ENCODE data around the gene UFSP2.

The UFSP2 gene

GRCh38 chr4:185464183-185464582 is 38.4 kb upstream of the UFSP2 start:
- Histone ChIP-seq H2BK120ac (ENCODE audit: low read depth, low read length) (no peak overlapping the region), H3K27me3 (ENCODE audit: insufficient read depth, low read length, poor library complexity) (no peaks in the 10 kb centered on the region), H3K27ac (ENCODE audit: low read depth, low read length) (no peak overlapping the region), H3K9ac (ENCODE audit: low read length) (no peak overlapping the region), H3K79me2 (ENCODE audit: control insufficient read depth, insufficient read depth, low read length) (no peaks in the 10 kb centered on the region), H4K5ac (ENCODE audit: low read length) (no peak overlapping the region), H3K4me3 (ENCODE audit: low read length) (no peak overlapping the region), H3K36me3 (ENCODE audit: control insufficient read depth, insufficient read depth, low read length) (no peaks in the 10 kb centered on the region), H3K23ac (ENCODE audit: low read length) (no peak overlapping the region), H2BK5ac (ENCODE audit: low read length) (peak overlapping the region; percentile 34), H3K4me1 (ENCODE audit: control insufficient read depth, low read depth, low read length) (peaks cover 4% of the 10 kb centered on the region), H2BK15ac (replicated peaks; ENCODE audit: low read depth) (no peak overlapping the region), H4K8ac (ENCODE audit: low read depth, low read length) (no peak overlapping the region), H3K56ac (ENCODE audit: low read length) (no peak overlapping the region), H3K4me2 (ENCODE audit: low read length) (no peak overlapping the region), H3K18ac (ENCODE audit: low read length) (no peak overlapping the region), H3K79me1 (ENCODE audit: low read length) (no peaks in the 10 kb centered on the region), H2AK5ac (ENCODE audit: low read length) (no peak overlapping the region), H3K4ac (ENCODE audit: low read depth, low read length) (no peak overlapping the region)
- no CpG with 5 or more reads among the region's 6 CpGs for WGBS (ENCODE audit: extremely low coverage, insufficient coverage, low lambda C conversion rate)
- peak; percentile 67 for DNase-seq

GRCh38 chr4:185463541-185463940 is 37.8 kb upstream of the UFSP2 start:
- no CpG with 5 or more reads among the region's 6 CpGs for WGBS (ENCODE audit: extremely low coverage, insufficient coverage, low lambda C conversion rate)

GRCh38 chr4:185461565-185461964 is 35.8 kb upstream of the UFSP2 start:
- Histone ChIP-seq H2BK120ac (ENCODE audit: low read depth, low read length) (no peak overlapping the region), H3K56ac (ENCODE audit: low read length) (no peak overlapping the region), H3K4ac (ENCODE audit: low read depth, low read length) (no peak overlapping the region), H4K8ac (ENCODE audit: low read depth, low read length) (no peak overlapping the region), H2BK15ac (replicated peaks; ENCODE audit: low read depth) (no peak overlapping the region), H2BK5ac (ENCODE audit: low read length) (no peak overlapping the region), H4K5ac (ENCODE audit: low read length) (no peak overlapping the region), H3K4me3 (ENCODE audit: low read length) (no peak overlapping the region), H3K23ac (ENCODE audit: low read length) (no peak overlapping the region), H3K4me2 (ENCODE audit: low read length) (no peak overlapping the region), H3K79me2 (ENCODE audit: control insufficient read depth, insufficient read depth, low read length) (no peaks in the 10 kb centered on the region), H3K79me1 (ENCODE audit: low read length) (no peaks in the 10 kb centered on the region), H3K18ac (ENCODE audit: low read length) (no peak overlapping the region), H3K27ac (ENCODE audit: low read depth, low read length) (no peak overlapping the region), H3K9ac (ENCODE audit: low read length) (no peak overlapping the region), H3K36me3 (ENCODE audit: control insufficient read depth, insufficient read depth, low read length) (no peaks in the 10 kb centered on the region), H2AK5ac (ENCODE audit: low read length) (no peak overlapping the region), H3K4me1 (ENCODE audit: control insufficient read depth, low read depth, low read length) (peaks cover 4% of the 10 kb centered on the region), H3K27me3 (ENCODE audit: insufficient read depth, low read length, poor library complexity) (no peaks in the 10 kb centered on the region)
- DNase-seq = no peak
- no CpG with 5 or more reads among the region's 8 CpGs for WGBS (ENCODE audit: extremely low coverage, insufficient coverage, low lambda C conversion rate)

More at GRCh38 chr4:185463541-185463940, 37.8 kb upstream of the UFSP2 start:
- H3K18ac ChIP-seq (ENCODE audit: low read length) = no peak overlapping the region
- no peak overlapping the region for H3K27ac ChIP-seq (ENCODE audit: low read depth, low read length)
- H2BK5ac ChIP-seq (ENCODE audit: low read length) = no peak overlapping the region
- no peak for DNase-seq
- H4K8ac ChIP-seq (ENCODE audit: low read depth, low read length) = no peak overlapping the region
- H3K4me3 ChIP-seq (ENCODE audit: low read length) = no peak overlapping the region
- no peak overlapping the region for H3K4me2 ChIP-seq (ENCODE audit: low read length)
- no peak overlapping the region for H4K5ac ChIP-seq (ENCODE audit: low read length)
- peaks cover 4% of the 10 kb centered on the region for H3K4me1 ChIP-seq (ENCODE audit: control insufficient read depth, low read depth, low read length)
- no peaks in the 10 kb centered on the region for H3K79me2 ChIP-seq (ENCODE audit: control insufficient read depth, insufficient read depth, low read length)
- no peak overlapping the region for H3K4ac ChIP-seq (ENCODE audit: low read depth, low read length)
- no peaks in the 10 kb centered on the region for H3K27me3 ChIP-seq (ENCODE audit: insufficient read depth, low read length, poor library complexity)
- no peak overlapping the region for H3K9ac ChIP-seq (ENCODE audit: low read length)
- H3K23ac ChIP-seq (ENCODE audit: low read length) = no peak overlapping the region
- no peak overlapping the region for H3K56ac ChIP-seq (ENCODE audit: low read length)
- H2BK15ac ChIP-seq (replicated peaks; ENCODE audit: low read depth) = no peak overlapping the region
- H2AK5ac ChIP-seq (ENCODE audit: low read length) = no peak overlapping the region
- no peaks in the 10 kb centered on the region for H3K79me1 ChIP-seq (ENCODE audit: low read length)
- H2BK120ac ChIP-seq (ENCODE audit: low read depth, low read length) = no peak overlapping the region
- no peaks in the 10 kb centered on the region for H3K36me3 ChIP-seq (ENCODE audit: control insufficient read depth, insufficient read depth, low read length)

DNA sequence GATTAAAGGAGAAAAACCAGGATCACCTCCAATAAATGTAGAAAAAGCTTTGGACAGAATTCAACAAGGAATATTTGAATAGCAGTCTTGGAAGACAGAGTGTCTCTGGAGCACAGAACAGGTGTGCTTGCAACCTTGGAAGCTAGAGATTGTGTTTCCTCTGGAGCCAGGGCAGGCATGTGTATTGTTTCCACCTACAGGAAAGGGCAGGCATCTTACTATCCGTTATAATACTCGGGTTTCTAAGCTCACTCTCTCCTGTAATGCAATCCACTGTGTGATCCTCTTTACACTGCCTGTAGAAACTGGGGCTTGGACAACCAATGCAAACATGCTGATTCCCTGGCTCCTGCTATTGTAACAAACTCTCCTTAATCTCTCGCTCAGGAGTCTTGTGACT is 31.4 kb upstream of the UFSP2 start:
- Histone ChIP-seq H3K4me1 (ENCODE audit: control insufficient read depth, low read depth, low read length) (no peaks in the 10 kb centered on the region), H3K36me3 (ENCODE audit: control insufficient read depth, insufficient read depth, low read length) (no peaks in the 10 kb centered on the region), H2BK5ac (ENCODE audit: low read length) (no peak overlapping the region), H3K27me3 (ENCODE audit: insufficient read depth, low read length, poor library complexity) (no peaks in the 10 kb centered on the region), H2BK120ac (ENCODE audit: low read depth, low read length) (no peak overlapping the region), H3K79me2 (ENCODE audit: control insufficient read depth, insufficient read depth, low read length) (no peaks in the 10 kb centered on the region), H3K18ac (ENCODE audit: low read length) (no peak overlapping the region), H2AK5ac (ENCODE audit: low read length) (no peak overlapping the region), H3K56ac (ENCODE audit: low read length) (no peak overlapping the region), H2BK15ac (replicated peaks; ENCODE audit: low read depth) (no peak overlapping the region), H3K23ac (ENCODE audit: low read length) (no peak overlapping the region), H3K4me3 (ENCODE audit: low read length) (no peak overlapping the region), H3K9ac (ENCODE audit: low read length) (no peak overlapping the region), H4K5ac (ENCODE audit: low read length) (no peak overlapping the region), H4K8ac (ENCODE audit: low read depth, low read length) (no peak overlapping the region), H3K4me2 (ENCODE audit: low read length) (no peak overlapping the region), H3K27ac (ENCODE audit: low read depth, low read length) (no peak overlapping the region), H3K79me1 (ENCODE audit: low read length) (no peaks in the 10 kb centered on the region), H3K4ac (ENCODE audit: low read depth, low read length) (no peak overlapping the region)
- no CpG with 5 or more reads among the region's 3 CpGs for WGBS (ENCODE audit: extremely low coverage, insufficient coverage, low lambda C conversion rate)
- peak; percentile 36 for DNase-seq

GRCh38 chr4:185456131-185456530 is 30.4 kb upstream of the UFSP2 start:
- Histone ChIP-seq H3K4ac (ENCODE audit: low read depth, low read length) (no peak overlapping the region), H3K79me2 (ENCODE audit: control insufficient read depth, insufficient read depth, low read length) (no peaks in the 10 kb centered on the region), H3K4me3 (ENCODE audit: low read length) (no peak overlapping the region), H3K9ac (ENCODE audit: low read length) (no peak overlapping the region), H3K79me1 (ENCODE audit: low read length) (no peaks in the 10 kb centered on the region), H3K27me3 (ENCODE audit: insufficient read depth, low read length, poor library complexity) (no peaks in the 10 kb centered on the region), H3K56ac (ENCODE audit: low read length) (no peak overlapping the region), H4K5ac (ENCODE audit: low read length) (no peak overlapping the region), H3K27ac (ENCODE audit: low read depth, low read length) (no peak overlapping the region), H4K8ac (ENCODE audit: low read depth, low read length) (no peak overlapping the region), H3K4me2 (ENCODE audit: low read length) (no peak overlapping the region), H2AK5ac (ENCODE audit: low read length) (no peak overlapping the region), H3K23ac (ENCODE audit: low read length) (no peak overlapping the region), H3K4me1 (ENCODE audit: control insufficient read depth, low read depth, low read length) (no peaks in the 10 kb centered on the region), H3K36me3 (ENCODE audit: control insufficient read depth, insufficient read depth, low read length) (no peaks in the 10 kb centered on the region), H2BK15ac (replicated peaks; ENCODE audit: low read depth) (no peak overlapping the region), H3K18ac (ENCODE audit: low read length) (no peak overlapping the region), H2BK5ac (ENCODE audit: low read length) (no peak overlapping the region), H2BK120ac (ENCODE audit: low read depth, low read length) (no peak overlapping the region)
- DNase-seq = no peak
- WGBS (ENCODE audit: extremely low coverage, insufficient coverage, low lambda C conversion rate) = no CpG with 5 or more reads among the region's 2 CpGs

DNA sequence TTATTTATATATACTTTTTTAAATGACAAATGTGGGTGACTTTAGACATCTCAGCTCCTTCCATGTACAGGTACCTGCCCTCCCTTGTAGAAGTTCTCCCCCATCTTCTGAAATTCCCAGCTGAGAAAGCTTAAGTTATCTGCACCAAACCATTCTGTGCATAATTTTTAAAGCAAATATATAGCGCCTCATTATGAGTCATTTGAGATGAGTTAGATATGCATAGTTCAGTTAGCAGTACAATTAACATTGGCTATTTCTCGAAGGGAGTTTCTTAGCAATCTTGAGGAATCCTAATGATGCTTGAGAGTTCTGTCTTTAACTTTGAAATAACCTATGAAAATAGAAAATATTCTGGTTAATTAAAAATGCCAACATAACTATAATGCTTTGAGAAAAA is 19.4 kb upstream of the UFSP2 start:
- Histone ChIP-seq H2BK15ac (replicated peaks; ENCODE audit: low read depth) (no peak overlapping the region), H2BK120ac (ENCODE audit: low read depth, low read length) (no peak overlapping the region), H4K5ac (ENCODE audit: low read length) (no peak overlapping the region), H3K4ac (ENCODE audit: low read depth, low read length) (no peak overlapping the region), H3K36me3 (ENCODE audit: control insufficient read depth, insufficient read depth, low read length) (no peaks in the 10 kb centered on the region), H3K4me3 (ENCODE audit: low read length) (no peak overlapping the region), H3K18ac (ENCODE audit: low read length) (no peak overlapping the region), H3K27me3 (ENCODE audit: insufficient read depth, low read length, poor library complexity) (no peaks in the 10 kb centered on the region), H2BK5ac (ENCODE audit: low read length) (no peak overlapping the region), H3K4me2 (ENCODE audit: low read length) (no peak overlapping the region), H3K56ac (ENCODE audit: low read length) (no peak overlapping the region), H2AK5ac (ENCODE audit: low read length) (no peak overlapping the region), H4K8ac (ENCODE audit: low read depth, low read length) (no peak overlapping the region), H3K27ac (ENCODE audit: low read depth, low read length) (no peak overlapping the region), H3K79me2 (ENCODE audit: control insufficient read depth, insufficient read depth, low read length) (no peaks in the 10 kb centered on the region), H3K23ac (ENCODE audit: low read length) (no peak overlapping the region), H3K4me1 (ENCODE audit: control insufficient read depth, low read depth, low read length) (no peaks in the 10 kb centered on the region), H3K79me1 (ENCODE audit: low read length) (no peaks in the 10 kb centered on the region), H3K9ac (ENCODE audit: low read length) (no peak overlapping the region)
- WGBS (ENCODE audit: extremely low coverage, insufficient coverage, low lambda C conversion rate) = no CpG with 5 or more reads among the region's 2 CpGs
- DNase-seq = no peak

Measured in mesendoderm (in vitro differentiated cells).